Liver (tissue), 9 donors: ENCODE results near the gene ZNF26. TPM values are rescaled to one million over a fixed set of nuclear protein-coding genes. Genes with fewer than 3 reads are reported as not detected.

Source experiments
- DNase-seq: peaks from one replicate; pipeline ENCODE4 v3.0.0-alpha.2; 2017; ENCODE audit warnings: low spot score
- H3K27ac ChIP-seq, 2 donors: one replicate each; pipeline ENCODE4 v1.7.0; 2013; ENCODE audit warnings: inconsistent platforms in 2 of 2, low read length in 2 of 2, control low read depth in 1 of 2, low read depth in 1 of 2, mild to moderate bottlenecking in 1 of 2
- H3K27me3 ChIP-seq, 4 donors: one replicate each; pipeline versions ENCODE4 v1.6.1 to v1.7.0; 2013; ENCODE audit warnings: low read length in 3 of 4, inconsistent platforms in 1 of 4, mild to moderate bottlenecking in 1 of 4, moderate library complexity in 1 of 4; ENCODE audit not compliant: control insufficient read depth in 4 of 4, insufficient read depth in 4 of 4
- H3K36me3 ChIP-seq, 4 donors: one replicate each; pipeline versions ENCODE4 v1.6.1 to v1.7.0; 2013; ENCODE audit warnings: low read length in 3 of 4, mild to moderate bottlenecking in 3 of 4, low read depth in 1 of 4, moderate library complexity in 1 of 4; ENCODE audit not compliant: control insufficient read depth in 4 of 4, insufficient read depth in 3 of 4
- H3K4me1 ChIP-seq, 4 donors: one replicate each; pipeline versions ENCODE4 v1.6.1 to v1.7.0; 2013; ENCODE audit warnings: low read length in 3 of 4, mild to moderate bottlenecking in 3 of 4, moderate library complexity in 1 of 4; ENCODE audit not compliant: control insufficient read depth in 4 of 4, insufficient read depth in 4 of 4
- H3K4me3 ChIP-seq, 3 donors: one replicate each; pipeline versions ENCODE4 v1.6.1 to v1.7.0; 2013; ENCODE audit warnings: low read length in 3 of 3, control low read depth in 1 of 3, low read depth in 1 of 3, mild to moderate bottlenecking in 1 of 3
- H3K9ac ChIP-seq, 2 donors: one replicate each; pipeline ENCODE4 v1.7.0; 2013; ENCODE audit warnings: low read length in 2 of 2, mild to moderate bottlenecking in 2 of 2, moderate library complexity in 2 of 2, control low read depth in 1 of 2, low read depth in 1 of 2
- H3K9me3 ChIP-seq, 4 donors: one replicate each; pipeline versions ENCODE4 v1.6.1 to v1.7.0; 2013; ENCODE audit warnings: low read length in 3 of 4; ENCODE audit not compliant: control insufficient read depth in 4 of 4
- EGR1 ChIP-seq, 2 donors: IDR thresholded peaks; 2 replicates each; pipeline ENCODE4 v1.6.1; 2016 to 2018; ENCODE audit warnings: antibody characterized with exemption in 2 of 2, low read depth in 2 of 2
- FOXA1 ChIP-seq: IDR thresholded peaks from 2 replicates; pipeline ENCODE4 v1.6.1; 2016; ENCODE audit warnings: antibody characterized with exemption
- FOXA2 ChIP-seq: IDR thresholded peaks from 2 replicates; pipeline ENCODE4 v1.6.1; 2016; ENCODE audit warnings: antibody characterized with exemption
- GABPA ChIP-seq, 2 donors: IDR thresholded peaks in 1 of 2; conservative IDR thresholded peaks in 1 of 2; 2 replicates each; pipeline ENCODE4 v1.6.1; 2016; ENCODE audit warnings: antibody characterized with exemption in 2 of 2, mild to moderate bottlenecking in 1 of 2, moderate library complexity in 1 of 2
- HNF4A ChIP-seq, 2 donors: conservative IDR thresholded peaks; 2 replicates each; pipeline ENCODE4 v1.6.1; 2016; ENCODE audit warnings: antibody characterized with exemption in 2 of 2, mild to moderate bottlenecking in 2 of 2
- HNF4G ChIP-seq: IDR thresholded peaks from 2 replicates; pipeline ENCODE4 v1.6.1; 2016; ENCODE audit warnings: antibody characterized with exemption
- JUND ChIP-seq, 2 donors: IDR thresholded peaks; 2 replicates each; pipeline ENCODE4 v1.6.1; 2016; ENCODE audit warnings: antibody characterized with exemption in 2 of 2
- NR2F2 ChIP-seq: IDR thresholded peaks from 2 replicates; pipeline ENCODE4 v1.6.1; 2016; ENCODE audit warnings: antibody characterized with exemption
- RAD21 ChIP-seq, 2 donors: IDR thresholded peaks; 2 replicates each; pipeline ENCODE4 v1.6.1; 2016; ENCODE audit warnings: antibody characterized with exemption in 2 of 2, mild to moderate bottlenecking in 2 of 2
- RXRA ChIP-seq, 2 donors: IDR thresholded peaks; 2 replicates each; pipeline ENCODE4 v1.6.1; 2017 to 2018; ENCODE audit warnings: antibody characterized with exemption in 2 of 2, mild to moderate bottlenecking in 1 of 2
- SP1 ChIP-seq: IDR thresholded peaks from 2 replicates; pipeline ENCODE4 v1.6.1; 2018; ENCODE audit warnings: antibody characterized with exemption, mild to moderate bottlenecking
- TAF1 ChIP-seq: conservative IDR thresholded peaks from 2 replicates; pipeline ENCODE4 v1.6.1; 2016; ENCODE audit warnings: antibody characterized with exemption, mild to moderate bottlenecking
- YY1 ChIP-seq: IDR thresholded peaks from 2 replicates; pipeline ENCODE4 v1.6.1; 2016; ENCODE audit warnings: antibody characterized with exemption, mild to moderate bottlenecking
- WGBS: extraction: QIAGEN DNeasy Blood & Tissue Kit; methylation state at CpG from one replicate; pipeline ENCODE4 v1.1.7; 2013; 5-methylcytosine and 5-hydroxymethylcytosine counted together
- polyA plus RNA-seq, 2 donors: library from polyadenylated mRNA; stranded (reverse) in 1 of 2; unstranded in 1 of 2; fragments of 200-250 nt in 1 of 2; fragments of >200 nt in 1 of 2; fragmentation: Nextera tagmentation in 1 of 2; extraction: Ambion mirVana in 1 of 2; gene quantifications; one replicate each; pipeline versions ENCODE4 v1.2.1 to v1.2.3, GENCODE V29; 2013 to 2015
- total RNA-seq, 2 donors: library from RNA; depleted of rRNA; stranded (reverse); fragments of >200 nt; gene quantifications; one replicate each; pipeline ENCODE4 v1.2.3, GENCODE V29; 2014
- TF ChIP-seq, protein P1 (sequence below): fragments of 150-350 bp; IDR thresholded peaks from 2 replicates; pipeline ENCODE4 v1.5.1; 2017; ENCODE audit warnings: improper control_type of control experiment, low read depth, low read length; ENCODE audit not compliant: missing input control
- TF ChIP-seq, protein P2 (sequence below): IDR thresholded peaks from 2 replicates; pipeline ENCODE4 v1.6.1; 2016; ENCODE audit warnings: antibody characterized with exemption
- TF ChIP-seq, protein P3 (sequence below): IDR thresholded peaks from 2 replicates; pipeline ENCODE4 v1.6.1; 2016; ENCODE audit warnings: antibody characterized with exemption
- TF ChIP-seq, protein P4 (sequence below): IDR thresholded peaks from 2 replicates; pipeline ENCODE4 v1.6.1; 2016; ENCODE audit warnings: antibody characterized with exemption
- TF ChIP-seq, protein P5 (sequence below): IDR thresholded peaks from 2 replicates; pipeline ENCODE4 v1.6.1; 2016; ENCODE audit warnings: antibody characterized with exemption, mild to moderate bottlenecking
- donor health status: healthy.
- donor health status: healthy.
- donor health status: healthy.
- donor health status: healthy.
- donor health status: healthy.

ZNF26 gene
- total and polyA plus RNA-seq, 4 donors, result 1.7 to 9.5 (median 4.8) TPM

DNA sequence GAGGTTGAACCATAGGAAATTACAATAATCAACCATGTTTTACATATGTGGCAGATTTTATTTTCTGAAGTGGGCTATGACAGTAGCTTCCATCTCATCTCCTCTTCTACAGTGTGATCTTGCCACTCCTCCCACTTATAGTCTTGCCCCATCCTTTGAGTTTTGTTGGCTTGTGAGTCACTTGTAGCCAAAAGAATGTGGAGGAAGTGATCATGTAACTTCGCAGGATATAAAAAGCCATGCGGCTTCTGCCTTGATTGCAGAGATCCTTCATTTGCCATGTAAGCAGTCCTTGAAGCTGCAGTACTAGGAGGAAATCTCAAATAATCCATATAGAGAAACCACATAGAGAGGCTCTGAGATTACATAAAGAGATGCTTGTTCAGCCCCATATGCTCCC, 37.4 kb downstream of the ZNF26 start:
- WGBS, result 90% methylated on average over 2 of the region's 2 CpGs
- H3K9ac ChIP-seq, result no peak overlapping the region
- H3K4me1 ChIP-seq, result no peaks in the 10 kb centered on the region
- H3K9me3 ChIP-seq, result peaks cover 30 to 52% (median 41%) of the 10 kb centered on the region in 4 donors
- peak overlapping the region in 2 of 3 donors; percentile 29 to 51 for H3K4me3 ChIP-seq
- TF ChIP-seq NR2F2, result no peak
- TF ChIP-seq, protein P1, sequence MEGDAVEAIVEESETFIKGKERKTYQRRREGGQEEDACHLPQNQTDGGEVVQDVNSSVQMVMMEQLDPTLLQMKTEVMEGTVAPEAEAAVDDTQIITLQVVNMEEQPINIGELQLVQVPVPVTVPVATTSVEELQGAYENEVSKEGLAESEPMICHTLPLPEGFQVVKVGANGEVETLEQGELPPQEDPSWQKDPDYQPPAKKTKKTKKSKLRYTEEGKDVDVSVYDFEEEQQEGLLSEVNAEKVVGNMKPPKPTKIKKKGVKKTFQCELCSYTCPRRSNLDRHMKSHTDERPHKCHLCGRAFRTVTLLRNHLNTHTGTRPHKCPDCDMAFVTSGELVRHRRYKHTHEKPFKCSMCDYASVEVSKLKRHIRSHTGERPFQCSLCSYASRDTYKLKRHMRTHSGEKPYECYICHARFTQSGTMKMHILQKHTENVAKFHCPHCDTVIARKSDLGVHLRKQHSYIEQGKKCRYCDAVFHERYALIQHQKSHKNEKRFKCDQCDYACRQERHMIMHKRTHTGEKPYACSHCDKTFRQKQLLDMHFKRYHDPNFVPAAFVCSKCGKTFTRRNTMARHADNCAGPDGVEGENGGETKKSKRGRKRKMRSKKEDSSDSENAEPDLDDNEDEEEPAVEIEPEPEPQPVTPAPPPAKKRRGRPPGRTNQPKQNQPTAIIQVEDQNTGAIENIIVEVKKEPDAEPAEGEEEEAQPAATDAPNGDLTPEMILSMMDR, result no peak
- DNase-seq, result no peak
- no peak overlapping the region for H3K27ac ChIP-seq
- peaks cover 0 to 4% (median 1%) of the 10 kb centered on the region in 4 donors for H3K36me3 ChIP-seq
- no peaks in the 10 kb centered on the region for H3K27me3 ChIP-seq

DNA sequence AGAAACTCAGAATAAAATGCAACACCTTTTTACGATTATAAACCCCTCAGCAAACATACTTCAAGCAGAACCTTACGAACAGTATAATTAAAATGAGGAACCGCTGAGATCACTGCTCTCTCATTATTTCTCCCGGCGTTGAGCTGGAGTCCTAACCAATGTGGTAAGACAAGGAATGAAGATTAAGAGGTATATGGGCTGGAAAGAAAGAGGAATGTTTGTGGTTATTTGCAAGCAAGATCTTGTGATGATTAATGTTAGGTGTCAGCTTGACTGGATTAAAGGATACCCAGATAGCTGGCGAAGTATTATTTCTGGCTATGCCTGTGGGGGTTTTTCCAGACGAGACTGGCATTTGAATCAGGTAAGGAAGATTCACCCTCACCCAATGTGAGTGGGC, 40.8 kb downstream of the ZNF26 start:
- Histone ChIP-seq H3K9me3 (peaks cover 28 to 57% (median 36%) of the 10 kb centered on the region in 4 donors), H3K9ac (no peak overlapping the region), H3K4me3 (peak overlapping the region in 2 of 3 donors; percentile 3 to 43), H3K27me3 (no peaks in the 10 kb centered on the region), H3K36me3 (peaks cover 0 to 3% (median 0%) of the 10 kb centered on the region in 4 donors), H3K4me1 (no peaks in the 10 kb centered on the region), H3K27ac (no peak overlapping the region)
- no peak for DNase-seq
- WGBS, result 92% methylated on average over 7 of the region's 7 CpGs
- TF ChIP-seq YY1, result no peak
- TF ChIP-seq, protein P2, sequence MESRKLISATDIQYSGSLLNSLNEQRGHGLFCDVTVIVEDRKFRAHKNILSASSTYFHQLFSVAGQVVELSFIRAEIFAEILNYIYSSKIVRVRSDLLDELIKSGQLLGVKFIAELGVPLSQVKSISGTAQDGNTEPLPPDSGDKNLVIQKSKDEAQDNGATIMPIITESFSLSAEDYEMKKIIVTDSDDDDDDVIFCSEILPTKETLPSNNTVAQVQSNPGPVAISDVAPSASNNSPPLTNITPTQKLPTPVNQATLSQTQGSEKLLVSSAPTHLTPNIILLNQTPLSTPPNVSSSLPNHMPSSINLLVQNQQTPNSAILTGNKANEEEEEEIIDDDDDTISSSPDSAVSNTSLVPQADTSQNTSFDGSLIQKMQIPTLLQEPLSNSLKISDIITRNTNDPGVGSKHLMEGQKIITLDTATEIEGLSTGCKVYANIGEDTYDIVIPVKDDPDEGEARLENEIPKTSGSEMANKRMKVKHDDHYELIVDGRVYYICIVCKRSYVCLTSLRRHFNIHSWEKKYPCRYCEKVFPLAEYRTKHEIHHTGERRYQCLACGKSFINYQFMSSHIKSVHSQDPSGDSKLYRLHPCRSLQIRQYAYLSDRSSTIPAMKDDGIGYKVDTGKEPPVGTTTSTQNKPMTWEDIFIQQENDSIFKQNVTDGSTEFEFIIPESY, result no peak
- TF ChIP-seq, protein P3, sequence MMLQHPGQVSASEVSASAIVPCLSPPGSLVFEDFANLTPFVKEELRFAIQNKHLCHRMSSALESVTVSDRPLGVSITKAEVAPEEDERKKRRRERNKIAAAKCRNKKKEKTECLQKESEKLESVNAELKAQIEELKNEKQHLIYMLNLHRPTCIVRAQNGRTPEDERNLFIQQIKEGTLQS, result no peak
- TF ChIP-seq FOXA2, result no peak
- no peak for TF ChIP-seq HNF4G
- TF ChIP-seq HNF4A (conservative IDR thresholded peaks at IDR 0.05), result no peak
- TF ChIP-seq NR2F2, result no peak
- no peak for TF ChIP-seq RXRA (IDR thresholded peaks at IDR 0.05)
- no peak for TF ChIP-seq GABPA (IDR thresholded peaks at IDR 0.05 in 1 of 2, conservative IDR thresholded peaks at IDR 0.05 in 1 of 2)
- TF ChIP-seq RAD21 (IDR thresholded peaks at IDR 0.05), result no peak
- TF ChIP-seq JUND (IDR thresholded peaks at IDR 0.05), result no peak
- TF ChIP-seq, protein P4, sequence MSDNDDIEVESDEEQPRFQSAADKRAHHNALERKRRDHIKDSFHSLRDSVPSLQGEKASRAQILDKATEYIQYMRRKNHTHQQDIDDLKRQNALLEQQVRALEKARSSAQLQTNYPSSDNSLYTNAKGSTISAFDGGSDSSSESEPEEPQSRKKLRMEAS, result no peak
- TF ChIP-seq, protein P1, result no peak
- TF ChIP-seq, protein P5, sequence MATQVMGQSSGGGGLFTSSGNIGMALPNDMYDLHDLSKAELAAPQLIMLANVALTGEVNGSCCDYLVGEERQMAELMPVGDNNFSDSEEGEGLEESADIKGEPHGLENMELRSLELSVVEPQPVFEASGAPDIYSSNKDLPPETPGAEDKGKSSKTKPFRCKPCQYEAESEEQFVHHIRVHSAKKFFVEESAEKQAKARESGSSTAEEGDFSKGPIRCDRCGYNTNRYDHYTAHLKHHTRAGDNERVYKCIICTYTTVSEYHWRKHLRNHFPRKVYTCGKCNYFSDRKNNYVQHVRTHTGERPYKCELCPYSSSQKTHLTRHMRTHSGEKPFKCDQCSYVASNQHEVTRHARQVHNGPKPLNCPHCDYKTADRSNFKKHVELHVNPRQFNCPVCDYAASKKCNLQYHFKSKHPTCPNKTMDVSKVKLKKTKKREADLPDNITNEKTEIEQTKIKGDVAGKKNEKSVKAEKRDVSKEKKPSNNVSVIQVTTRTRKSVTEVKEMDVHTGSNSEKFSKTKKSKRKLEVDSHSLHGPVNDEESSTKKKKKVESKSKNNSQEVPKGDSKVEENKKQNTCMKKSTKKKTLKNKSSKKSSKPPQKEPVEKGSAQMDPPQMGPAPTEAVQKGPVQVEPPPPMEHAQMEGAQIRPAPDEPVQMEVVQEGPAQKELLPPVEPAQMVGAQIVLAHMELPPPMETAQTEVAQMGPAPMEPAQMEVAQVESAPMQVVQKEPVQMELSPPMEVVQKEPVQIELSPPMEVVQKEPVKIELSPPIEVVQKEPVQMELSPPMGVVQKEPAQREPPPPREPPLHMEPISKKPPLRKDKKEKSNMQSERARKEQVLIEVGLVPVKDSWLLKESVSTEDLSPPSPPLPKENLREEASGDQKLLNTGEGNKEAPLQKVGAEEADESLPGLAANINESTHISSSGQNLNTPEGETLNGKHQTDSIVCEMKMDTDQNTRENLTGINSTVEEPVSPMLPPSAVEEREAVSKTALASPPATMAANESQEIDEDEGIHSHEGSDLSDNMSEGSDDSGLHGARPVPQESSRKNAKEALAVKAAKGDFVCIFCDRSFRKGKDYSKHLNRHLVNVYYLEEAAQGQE, result no peak
- no peak for TF ChIP-seq TAF1
- TF ChIP-seq FOXA1, result no peak
- TF ChIP-seq SP1, result no peak
- no peak for TF ChIP-seq EGR1 (IDR thresholded peaks at IDR 0.05; ENCODE audit: low read depth in 2 of 2)
